Adipose tissue (tissue), 3 donors: ENCODE results near the gene DNAH17. TPM values are rescaled to one million over a fixed set of nuclear protein-coding genes. Genes with fewer than 3 reads are reported as not detected.
"Not testable (repeated sequence)": the region's sequence is repeated elsewhere in the genome, so short reads cannot be mapped to it uniquely, and the experiment has no call there.

Source experiments
- H3K27ac ChIP-seq: one replicate; pipeline ENCODE4 v1.5.1; 2013; ENCODE audit warnings: low read depth, low read length
- WGBS, 3 donors: extraction: QIAGEN DNeasy Blood & Tissue Kit; methylation state at CpG; one replicate each; pipeline ENCODE4 v1.1.7; 2013; 5-methylcytosine and 5-hydroxymethylcytosine counted together
- polyA plus RNA-seq, 3 donors: library from polyadenylated mRNA; stranded (reverse); fragments of 200-250 nt; gene quantifications; one replicate each; pipeline ENCODE4 v1.2.3, GENCODE V29; 2013
- donor health status: healthy with polysubstance abuse.
- donor health status: Bipolar disorder and iron deficiency.
- donor health status: healthy.

Gene DNAH17
- polyA plus RNA-seq, 3 donors: 0.35 to 4.8 (median 4.4) TPM

DNA sequence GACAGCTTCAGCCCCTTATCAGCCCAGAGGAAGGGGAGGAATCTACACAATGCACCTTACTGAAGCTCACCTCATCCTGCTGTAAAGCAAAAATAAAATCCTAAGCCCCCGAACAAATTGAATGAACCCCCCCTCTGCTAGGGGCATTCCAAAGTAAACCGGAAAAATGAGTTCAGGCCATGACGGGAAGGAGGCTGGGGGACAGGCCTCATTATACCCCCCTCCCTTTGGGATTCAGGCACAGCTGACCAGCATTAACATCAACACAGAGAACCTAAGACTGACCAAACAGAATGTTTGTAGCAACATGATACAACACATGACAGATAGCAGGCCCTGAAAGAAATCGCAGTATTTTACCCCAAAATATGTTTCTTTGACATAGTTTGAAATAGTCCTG, 64.2 kb downstream of the DNAH17 start:
- WGBS, 3 donors: 63 to 76% (median 75%) methylated on average over 4 of the region's 4 CpGs

DNA sequence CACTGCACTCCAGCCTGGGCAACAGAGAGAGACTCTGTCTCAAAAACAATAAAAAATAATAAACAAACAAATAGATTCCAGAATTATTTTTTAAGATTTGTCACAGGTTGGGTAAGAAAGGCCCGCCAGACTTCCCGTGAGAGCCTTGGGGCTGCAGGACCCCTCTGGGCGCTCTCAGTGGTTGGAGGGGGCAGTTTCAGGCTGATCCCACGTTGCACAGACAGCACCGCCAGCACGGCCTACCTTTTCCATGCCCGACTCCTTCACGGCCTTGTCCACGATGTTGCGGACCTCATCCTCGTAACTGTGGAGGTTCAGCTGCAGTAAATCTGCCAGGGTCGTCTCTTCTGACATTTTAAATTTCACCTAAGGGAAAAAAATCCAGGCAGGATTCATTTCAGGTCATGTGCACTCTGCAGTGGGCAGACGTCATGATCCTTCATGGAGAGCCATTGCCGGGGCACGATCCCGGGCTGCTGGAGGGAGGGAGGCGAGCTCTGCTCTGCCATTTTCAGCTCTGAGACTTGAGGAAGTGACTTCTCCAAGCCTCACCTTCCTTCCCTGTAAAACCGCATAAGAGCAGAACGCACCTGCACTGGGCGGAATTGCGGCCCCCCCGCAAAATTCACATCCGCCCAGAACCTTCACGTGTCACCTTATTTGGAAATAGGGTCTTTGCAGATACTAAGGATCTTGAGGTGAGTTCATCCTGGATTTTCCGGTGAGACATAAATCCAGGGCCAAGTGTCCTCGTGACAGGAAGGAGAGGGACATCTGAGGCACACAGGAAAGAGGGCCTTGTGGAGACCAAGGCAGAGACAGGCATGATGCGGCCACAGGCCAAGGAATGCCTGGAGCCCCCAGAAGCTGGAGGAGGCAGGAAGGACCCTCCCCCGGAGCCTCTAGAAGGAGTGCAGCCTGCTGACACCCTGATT, 66.8 kb downstream of the DNAH17 start:
- WGBS, 3 donors: 89 to 92% (median 90%) methylated on average over 28 of the region's 28 CpGs
- no peak overlapping the region for H3K27ac ChIP-seq

More for the DNA sequence above, 64.2 kb downstream of the DNAH17 start:
- no peak overlapping the region for H3K27ac ChIP-seq

DNA sequence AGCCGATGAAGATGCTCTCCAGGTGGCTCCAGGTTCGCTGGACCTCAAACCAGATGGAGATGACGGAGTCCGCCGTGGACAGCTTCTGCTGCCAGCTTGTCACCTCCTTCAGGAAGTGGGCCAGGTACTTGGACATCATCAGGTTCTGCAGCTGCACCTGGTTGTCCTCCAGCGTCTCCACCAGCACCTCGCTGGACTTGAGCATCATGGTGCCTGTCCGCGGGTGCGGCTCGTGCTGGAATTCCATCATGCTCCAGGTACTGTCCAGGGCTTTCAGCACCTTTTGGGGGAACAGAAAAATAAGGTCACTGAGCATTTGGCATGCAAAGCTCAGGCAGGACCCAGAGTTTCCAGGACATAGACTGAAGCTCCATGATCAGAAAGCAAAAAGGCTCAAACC, 69.7 kb downstream of the DNAH17 start:
- WGBS, 3 donors: 95 to 97% (median 96%) methylated on average over 11 of the region's 11 CpGs

DNA sequence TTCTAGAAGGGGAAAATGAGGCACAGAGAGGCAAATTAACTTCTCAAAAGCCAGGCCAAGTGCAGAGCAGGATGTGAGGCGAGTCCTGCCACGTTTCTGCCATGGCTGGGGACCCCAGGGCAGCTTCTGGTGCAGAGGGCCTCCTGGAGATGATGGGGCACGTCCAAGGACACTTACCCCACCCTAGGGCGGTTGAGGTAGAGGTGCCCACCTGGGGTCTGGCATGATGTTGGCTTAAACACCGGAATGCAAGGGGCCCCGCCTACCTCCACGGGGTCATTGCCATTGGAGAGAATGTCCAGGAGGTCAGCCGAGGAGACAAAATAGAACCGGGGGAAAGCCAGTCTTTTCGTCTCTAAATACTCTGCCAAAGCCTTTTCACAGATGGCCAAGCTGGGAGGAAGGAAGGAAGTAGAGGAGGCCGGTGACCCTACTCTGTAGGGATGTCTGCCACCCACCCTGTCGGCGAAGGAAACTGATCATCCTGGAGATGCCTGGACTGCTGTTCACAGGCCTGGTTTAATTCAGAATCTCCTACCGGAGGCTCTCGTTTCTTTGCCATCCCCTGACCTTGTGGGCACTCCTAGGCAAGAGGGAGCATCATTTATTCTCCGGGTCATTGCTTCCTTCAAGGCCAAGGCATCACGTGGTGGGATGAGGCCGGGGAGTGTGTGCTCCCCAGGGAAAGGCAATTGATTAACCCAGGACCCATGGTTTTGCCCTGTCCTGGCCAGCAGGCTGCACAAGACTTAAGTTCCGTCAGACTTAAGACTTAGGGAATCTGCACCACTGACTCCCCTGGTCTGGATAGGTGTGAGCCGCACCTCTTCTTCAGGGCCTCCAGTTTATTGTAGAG, 70.5 kb downstream of the DNAH17 start:
- H3K27ac ChIP-seq: no peak overlapping the region
- 69 to 81% (median 73%) methylated on average over 20 of the region's 20 CpGs for WGBS, 3 donors

More for the DNA sequence above, 69.7 kb downstream of the DNAH17 start:
- no peak overlapping the region for H3K27ac ChIP-seq

DNA sequence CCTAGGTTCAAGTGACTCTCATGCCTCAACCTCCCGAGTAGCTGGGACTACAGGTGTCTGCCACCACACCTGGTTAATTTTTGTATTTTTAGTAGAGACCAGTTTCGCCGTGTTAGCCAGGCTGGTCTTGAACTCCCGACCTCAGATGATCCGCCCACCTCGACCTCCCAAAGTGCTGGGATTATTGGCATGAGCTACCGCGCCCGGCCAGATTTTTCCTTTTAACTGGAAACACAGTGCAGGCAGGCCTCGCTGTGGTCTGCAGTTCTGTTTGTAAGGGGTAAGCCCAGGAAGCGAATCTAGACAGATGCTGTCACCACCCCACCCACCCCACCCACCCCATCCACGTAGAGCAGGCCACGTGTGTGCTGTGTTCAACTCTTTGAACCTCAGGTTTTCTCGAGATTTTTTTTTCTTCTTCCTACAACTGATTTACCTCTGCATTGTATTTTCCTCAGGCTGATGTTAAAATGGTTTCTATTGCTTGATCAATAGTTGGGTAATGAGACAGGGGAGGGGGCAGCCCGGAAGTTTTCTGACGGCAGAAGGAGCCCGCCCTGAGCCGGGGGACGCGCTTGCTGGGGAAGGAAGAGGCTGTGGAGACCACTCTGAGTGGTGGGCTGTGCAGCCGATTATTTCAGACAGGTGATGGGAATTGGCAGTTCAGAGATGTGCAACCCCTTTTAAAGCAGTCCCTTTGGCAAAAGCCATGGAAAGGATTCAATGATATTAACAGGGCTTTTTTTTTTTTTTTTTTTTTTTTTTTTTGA, 72.9 kb downstream of the DNAH17 start:
- H3K27ac ChIP-seq: no peak overlapping the region
- WGBS, 3 donors: 84 to 90% (median 86%) methylated on average over 21 of the region's 21 CpGs

DNA sequence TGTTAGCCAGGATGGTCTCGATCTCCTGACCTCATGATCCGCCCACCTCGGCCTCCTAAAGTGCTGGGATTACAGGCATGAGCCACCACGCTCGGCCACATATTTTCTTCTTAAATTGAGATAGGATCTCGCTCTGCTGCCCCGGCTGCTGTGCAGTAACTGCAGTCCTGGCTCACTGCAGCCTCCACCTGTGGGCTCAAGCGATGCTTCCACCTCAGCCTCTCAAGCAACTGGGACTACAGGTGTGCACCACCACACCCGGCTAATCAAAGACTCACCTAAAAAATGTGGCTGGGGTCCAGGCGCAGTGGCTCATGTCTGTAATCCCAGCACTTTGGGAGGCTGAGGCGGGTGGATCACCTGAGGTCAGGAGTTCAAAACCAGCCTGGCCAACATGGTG, 73.8 kb downstream of the DNAH17 start:
- 94 to 98% (median 95%) methylated on average over 11 of the region's 11 CpGs for WGBS, 3 donors
- not testable (repeated sequence) for H3K27ac ChIP-seq

DNA sequence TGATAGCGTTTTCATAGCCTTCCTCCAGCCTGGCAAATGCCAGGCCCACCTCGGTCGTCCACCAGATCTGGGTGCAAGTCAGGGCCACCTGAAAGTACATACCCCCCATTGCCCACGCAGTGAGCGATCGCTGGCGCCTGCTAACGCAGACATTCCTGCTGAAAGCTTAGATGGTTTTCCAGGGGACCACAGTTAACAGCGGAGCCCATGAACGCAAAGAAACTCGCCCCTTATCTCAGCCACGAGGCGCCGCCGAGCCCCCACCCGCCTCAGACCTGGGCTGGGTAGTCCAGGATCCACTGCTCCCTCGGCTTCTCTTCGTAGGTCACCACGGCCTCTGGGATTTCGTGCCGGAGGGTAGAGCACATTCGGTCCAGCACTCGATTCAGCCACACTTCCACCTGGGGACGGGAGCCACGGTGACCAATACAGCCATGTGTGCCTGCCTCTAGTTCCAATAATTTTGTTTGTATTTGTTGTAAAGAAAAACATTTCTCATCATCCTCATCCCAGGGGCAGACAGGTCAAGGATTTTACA, 74.5 kb downstream of the DNAH17 start:
- H3K27ac ChIP-seq: no peak overlapping the region
- WGBS, 3 donors: 90 to 95% (median 91%) methylated on average over 25 of the region's 25 CpGs

DNA sequence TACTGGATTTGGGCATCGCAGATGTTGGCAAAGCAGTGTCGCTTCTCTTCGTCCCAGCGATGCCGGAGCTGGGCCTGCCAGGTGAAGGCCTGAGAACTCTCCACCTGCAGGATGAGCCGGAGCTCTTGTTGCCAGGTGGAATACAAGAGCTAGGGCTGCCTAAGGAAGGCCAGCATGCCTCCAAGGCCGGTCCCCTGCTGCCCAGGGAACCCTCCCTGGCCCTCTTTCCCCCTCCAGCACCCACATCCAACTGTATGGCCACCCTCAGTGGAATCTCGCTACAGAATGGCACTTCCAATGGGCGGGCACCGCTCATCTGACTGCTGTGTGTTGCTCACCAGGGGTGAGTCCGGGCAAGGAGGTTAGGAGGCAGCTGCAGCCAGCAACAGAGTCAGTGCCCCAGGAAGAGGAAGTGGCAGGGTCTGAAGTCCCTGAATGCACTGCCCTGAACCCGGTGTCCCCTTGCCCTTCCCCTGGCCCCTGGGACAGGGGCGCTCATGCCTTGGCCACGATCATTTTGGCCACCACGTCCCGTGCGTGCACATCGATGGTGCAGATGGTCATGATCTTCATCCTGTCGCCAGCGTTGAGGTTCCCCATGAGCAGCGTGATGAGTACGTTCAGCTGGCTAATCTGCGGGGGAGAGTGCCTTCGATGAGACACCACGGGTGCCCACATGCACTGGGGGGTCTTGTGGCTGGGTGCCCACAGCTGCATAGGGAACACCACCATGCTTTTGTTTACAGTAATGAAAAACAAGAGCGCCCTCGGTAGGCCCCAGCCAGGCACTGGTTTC, 75.8 kb downstream of the DNAH17 start:
- WGBS, 3 donors: 86 to 87% (median 87%) methylated on average over 27 of the region's 27 CpGs

DNA sequence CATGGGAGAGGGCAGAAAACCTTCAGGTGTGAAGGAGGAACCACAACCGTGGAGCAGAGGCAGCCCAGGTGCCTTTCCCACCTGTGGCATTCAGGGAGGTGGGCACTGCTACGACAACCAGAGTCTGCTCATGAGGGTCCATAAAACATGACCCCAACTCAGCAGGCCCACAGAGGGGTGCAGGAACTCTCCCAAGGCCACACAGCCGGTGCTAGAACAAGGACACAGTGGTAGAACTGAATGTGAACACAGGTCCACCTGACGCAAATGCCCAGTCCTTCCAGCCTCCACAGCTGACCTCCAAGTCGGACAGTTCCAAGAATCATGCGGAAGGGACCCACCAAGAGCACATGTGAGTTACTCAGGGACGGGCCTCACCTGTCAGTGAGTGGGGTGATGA, 76.4 kb downstream of the DNAH17 start:
- 87 to 96% (median 94%) methylated on average over 7 of the region's 7 CpGs for WGBS, 3 donors
- no peak overlapping the region for H3K27ac ChIP-seq

More for the DNA sequence above, 75.8 kb downstream of the DNAH17 start:
- no peak overlapping the region for H3K27ac ChIP-seq

DNA sequence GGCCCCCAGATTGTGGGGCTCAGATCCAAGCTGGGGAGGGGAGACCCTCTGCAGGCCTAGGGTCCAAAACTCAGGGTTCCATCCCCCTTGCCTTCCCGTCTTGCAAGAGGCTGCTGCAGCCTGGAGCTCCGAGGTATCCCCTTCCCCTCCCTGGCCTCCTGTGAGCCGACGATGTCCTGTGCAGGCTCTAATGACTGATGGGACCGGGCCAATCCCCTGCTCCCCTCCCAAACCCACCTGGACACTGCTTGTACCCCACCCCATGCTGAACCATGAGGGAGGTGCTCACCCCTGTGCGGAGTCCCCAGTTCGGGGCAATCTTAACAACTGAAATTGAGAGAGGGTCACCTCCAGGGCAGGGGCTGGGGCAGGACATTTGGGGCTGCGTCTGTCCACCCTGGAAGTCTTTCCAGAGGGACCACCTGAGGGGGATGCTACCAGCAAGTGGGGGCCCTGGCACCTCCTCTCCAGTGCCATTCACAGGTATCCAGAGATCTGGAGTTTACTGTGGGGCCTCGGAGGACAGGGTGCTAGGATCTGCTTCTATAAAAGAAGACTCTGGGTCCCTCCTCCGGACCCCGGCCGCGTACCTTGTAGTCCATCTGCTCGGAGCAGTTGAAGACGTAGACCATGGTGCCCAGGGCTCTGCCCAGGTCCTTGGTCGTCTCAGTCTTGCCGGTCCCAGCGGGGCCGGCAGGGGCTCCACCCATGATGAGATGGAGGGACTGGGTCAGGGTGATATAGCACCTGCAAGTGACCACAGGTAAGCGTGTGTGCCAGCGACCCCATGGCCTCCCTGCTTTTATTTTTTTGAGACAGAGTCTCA, 77.3 kb downstream of the DNAH17 start:
- no peak overlapping the region for H3K27ac ChIP-seq
- WGBS, 3 donors: 86 to 89% (median 88%) methylated on average over 21 of the region's 21 CpGs

DNA sequence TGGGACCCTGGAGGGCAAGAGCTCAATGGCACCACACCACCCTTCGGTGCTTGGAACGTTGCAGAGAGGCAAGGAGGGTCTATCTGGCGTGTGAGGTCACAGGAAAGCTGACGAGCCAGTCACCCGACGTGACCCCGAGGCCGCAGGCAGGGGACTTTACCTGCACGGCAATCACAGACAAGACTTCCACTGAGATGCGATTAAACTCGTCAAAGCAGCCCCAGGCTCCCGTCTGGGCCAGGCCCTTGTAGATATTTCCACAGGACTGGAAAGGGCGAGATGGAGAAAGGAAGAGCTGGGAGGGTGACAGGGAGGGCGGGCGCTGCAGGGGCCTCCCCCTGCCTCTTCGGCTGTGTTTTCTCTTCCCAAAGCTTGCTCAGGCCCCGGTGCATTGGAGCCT, 78.3 kb downstream of the DNAH17 start:
- WGBS, 3 donors: 69 to 73% (median 73%) methylated on average over 17 of the region's 17 CpGs
- no peak overlapping the region for H3K27ac ChIP-seq

DNA sequence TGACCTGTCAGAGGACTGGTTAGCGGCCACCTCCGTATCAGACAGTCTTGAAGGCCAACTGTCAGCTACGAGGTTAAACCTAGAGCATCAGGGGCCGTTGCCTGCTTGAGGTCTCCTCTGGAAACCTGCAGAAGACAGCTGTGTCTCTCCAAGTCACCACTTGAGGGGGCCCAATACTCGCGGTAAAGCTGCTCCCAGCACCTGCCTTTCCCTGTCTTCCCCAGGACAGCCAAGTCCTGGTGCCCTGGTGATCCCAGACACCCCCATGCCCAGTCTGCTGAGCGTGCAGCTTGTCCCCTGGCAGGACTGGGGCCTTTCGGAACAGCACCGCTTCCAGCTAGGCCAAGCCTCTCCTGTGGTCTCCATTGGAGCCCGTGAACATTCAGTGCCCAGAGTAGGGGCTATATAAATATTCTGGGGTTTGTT, 80.1 kb downstream of the DNAH17 start:
- no peak overlapping the region for H3K27ac ChIP-seq
- WGBS, 3 donors: 20 to 21% (median 21%) methylated on average over 10 of the region's 10 CpGs

DNA sequence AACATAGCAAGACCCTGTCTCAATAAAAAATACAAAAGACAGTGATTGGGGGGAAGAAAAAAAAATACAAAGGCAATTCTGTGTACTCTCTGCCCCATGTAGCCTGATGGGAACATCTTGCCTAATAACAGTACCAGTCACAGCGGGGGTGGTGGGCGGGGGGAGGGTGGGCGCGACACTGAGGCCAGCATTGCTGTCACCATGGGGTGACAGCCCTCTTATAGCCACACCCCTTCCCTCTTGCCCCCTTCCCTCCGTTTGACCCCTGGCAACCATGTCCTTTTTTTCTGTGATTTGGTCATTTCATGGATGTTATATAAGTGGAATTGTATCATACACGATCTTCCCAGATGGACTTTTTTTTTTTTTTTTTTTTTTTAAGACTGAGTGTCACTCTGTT, 80.9 kb downstream of the DNAH17 start:
- 63 to 72% (median 68%) methylated on average over 6 of the region's 6 CpGs for WGBS, 3 donors
- no peak overlapping the region for H3K27ac ChIP-seq

DNA sequence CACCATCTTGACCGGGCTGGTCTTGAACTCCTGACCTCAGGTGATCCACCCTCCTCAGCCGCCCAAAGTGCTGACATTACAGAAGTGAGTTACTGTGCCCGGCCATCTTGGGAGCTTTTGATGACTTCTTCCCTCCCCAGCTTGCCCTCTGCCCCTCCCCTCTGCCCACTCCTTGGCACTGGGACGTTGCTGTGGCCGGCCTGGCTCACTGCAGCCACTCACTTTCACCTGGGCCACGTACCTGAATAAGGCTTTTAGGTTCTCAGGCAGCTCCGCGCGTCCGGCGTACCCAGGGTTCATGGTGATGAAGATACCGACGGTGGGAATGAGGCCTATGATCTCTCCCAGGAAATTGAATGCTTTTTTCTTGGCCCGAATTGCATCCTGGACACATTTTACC, 81.6 kb downstream of the DNAH17 start:
- H3K27ac ChIP-seq: no peak overlapping the region
- 83 to 92% (median 91%) methylated on average over 14 of the region's 14 CpGs for WGBS, 3 donors

DNA sequence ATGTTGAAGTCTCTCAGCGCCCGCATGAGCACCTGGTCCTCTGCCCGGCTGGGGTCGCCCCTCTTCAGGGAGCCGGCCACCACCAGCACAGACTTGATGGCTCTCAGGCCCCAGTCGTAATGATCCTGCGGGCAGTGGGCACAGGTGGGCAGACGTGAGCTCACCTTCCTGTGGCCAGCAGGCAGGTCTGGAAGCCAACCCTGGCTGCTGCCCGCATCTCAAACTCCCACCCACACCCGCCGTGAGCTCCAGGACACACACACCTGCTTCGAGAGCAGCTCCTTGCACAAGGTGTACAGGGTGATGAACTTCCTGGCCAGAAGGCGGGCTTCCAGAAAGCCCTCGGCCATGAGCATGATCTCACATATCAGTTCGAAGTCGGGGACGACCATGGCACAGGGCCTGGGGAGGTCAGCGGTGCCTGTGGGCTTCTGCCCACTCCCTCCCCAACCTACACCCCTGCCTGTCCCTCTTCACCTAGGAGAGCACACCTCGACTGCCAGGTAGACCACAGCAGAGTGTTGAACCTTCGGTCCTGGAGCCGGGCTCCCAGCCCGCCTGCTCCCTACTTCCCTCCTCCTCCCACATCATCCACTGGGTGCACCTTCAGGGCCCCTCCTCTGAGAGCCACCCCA, 82.4 kb downstream of the DNAH17 start:
- 84 to 88% (median 85%) methylated on average over 22 of the region's 22 CpGs for WGBS, 3 donors

More for the DNA sequence above, 82.4 kb downstream of the DNAH17 start:
- no peak overlapping the region for H3K27ac ChIP-seq
